A549 treated with Mapracorat at 1 μM for 4 hours (cell line): ENCODE measurements around the gene SNRPA1. TPM values are rescaled to one million over a fixed set of nuclear protein-coding genes. Genes with fewer than 3 reads are reported as not detected.

Experiments used
- total RNA-seq: library from RNA; stranded (reverse); fragments of 200-300 nt; extraction: Qiagen RNA extraction; gene quantifications from 5 replicates; pipeline ENCODE4 v1.2.3, GENCODE V29; 2022

Gene SNRPA1
- 104 to 131 TPM (median 112 TPM) in 5 replicates for total RNA-seq

DNA sequence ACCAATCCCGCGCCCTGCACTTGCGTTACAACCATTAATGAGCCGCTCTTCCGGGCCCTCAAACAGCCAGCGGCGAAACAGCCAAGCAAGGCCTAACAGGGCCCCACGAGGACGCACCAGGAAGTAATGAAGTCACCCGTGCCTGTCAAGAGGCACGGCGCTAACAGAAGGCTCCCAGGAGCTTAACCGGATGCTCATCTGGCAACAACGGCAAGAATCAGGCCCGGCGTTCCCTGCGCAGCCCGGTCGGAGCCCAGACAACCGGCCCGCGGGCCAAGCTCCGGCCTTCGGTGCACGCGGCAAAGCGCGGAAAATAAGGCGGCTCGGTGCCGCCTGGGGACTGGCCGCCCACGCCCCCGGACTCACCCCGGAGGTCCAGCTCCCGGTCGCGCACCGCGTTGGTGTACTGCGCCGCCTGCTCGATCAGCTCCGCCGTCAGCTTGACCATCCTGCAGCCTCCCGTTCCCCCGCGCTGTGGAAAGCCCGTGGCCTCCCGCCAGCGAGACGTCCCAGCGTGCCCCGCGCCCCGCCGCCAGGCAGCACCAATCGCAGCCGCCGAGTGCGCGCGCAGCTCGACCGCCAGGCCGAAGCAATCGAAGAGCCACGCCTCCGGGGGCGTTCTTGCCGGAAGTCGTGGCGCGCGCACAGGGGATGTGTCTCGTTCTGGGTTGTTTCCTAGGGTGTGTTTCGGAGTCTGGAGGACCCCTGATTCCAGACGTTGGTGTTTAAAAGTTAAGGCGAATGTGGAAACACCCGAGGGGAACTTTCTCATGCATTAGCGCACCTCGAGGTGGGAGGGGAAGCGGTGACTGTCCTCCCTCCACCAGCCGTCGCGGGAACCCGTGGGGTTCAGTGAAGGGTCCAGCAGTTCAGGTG, at the start of gene SNRPA1:
TSS of gene SNRPA1 (minus strand) at position 518 of the 876 bp plus-strand sequence. CDS start at position 448, 70 bp downstream.

DNA sequence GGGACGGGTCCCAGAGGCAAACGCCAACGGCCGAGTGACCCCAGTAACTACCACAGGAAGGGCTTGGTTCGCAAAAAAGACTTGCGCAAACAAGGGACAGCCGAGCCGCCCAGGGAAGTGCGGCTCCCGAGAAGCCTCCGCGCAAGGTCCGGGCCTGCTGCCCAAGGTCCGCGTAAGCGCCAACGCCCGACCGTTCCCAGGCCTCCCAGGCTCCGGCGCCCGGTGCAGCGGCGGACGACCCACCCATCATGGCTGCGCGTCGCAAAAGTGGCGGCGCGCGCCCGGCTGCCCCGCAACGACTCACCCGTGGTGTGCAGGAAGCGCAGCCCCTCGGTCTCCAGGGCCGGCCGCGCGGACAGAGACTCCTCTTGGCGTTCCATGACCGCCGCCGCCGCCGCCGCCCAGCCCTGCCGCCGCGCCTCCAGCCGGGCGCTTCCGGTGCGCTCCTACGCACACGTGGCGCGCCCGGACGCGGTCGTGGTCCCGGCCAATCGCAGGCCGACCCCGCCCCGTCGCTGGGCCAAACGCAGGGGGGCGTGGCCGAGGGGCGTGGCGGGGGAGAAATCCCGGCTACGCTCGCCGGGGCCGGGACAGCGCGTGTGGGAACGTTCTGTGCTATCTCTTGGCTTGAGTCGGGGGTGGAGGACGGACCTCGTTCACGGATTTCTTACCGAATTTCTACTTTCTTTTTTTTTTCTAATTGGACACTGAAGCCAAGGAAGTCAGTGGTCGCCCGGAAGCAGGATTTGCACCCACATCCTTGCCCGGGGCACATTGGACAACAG, 17.8 kb downstream of the SNRPA1 start, which contains the start of gene SELENOS:
TSS of gene SELENOS (minus strand) at position 448 of the 785 bp plus-strand sequence. CDS start at position 380, 68 bp downstream.

DNA sequence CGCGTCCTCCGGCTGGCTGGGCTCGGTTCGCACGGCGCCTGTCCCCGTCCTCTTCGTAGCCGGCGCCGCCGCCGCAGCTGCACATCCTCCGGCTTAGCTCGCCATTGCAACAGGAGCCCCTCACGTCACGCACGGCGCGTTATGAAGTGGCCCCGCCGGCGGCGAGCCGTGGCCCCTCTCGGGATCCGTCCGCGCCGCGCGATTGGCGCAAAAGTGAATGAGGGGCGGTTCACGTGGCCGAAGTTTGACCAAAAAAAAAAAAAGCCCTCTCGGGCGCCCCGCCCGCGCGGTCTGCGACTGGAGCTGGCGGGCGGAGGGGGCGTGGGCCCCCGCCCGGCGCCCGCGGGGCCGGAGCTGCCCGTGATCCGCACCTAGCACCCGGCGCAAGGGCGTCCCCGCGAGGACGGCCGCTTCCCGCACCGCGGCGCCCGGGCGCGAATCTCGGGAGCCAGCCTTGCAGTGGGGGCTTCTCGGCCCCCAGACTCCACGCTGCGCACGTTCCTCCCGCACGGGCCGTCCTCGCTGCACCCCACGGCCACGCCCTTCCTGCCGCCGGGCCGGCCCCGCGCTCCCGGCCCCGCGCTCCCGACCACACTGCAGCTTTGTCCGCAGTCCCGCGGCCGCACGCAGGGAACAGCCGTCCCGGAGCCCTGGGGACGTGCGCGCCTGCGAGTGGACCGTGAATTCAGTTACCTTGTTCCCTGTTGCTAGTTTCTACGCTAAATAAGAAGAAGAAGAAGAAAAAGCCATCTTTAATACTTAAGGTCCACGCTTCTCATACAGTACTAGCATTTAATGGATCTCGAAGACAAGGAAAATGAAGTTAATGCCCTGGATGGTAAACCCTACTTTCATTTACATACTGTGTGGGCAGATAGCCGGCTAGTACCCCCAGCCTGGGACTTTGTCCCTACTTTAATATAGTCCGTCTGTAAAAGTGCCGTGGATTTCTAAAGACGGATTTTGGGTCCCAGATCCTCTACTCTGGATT, 42.9 kb downstream of the SNRPA1 start, which contains the start of gene CHSY1:
TSS of gene CHSY1 (minus strand) at position 219 of the 991 bp plus-strand sequence. CDS start 592 bp downstream, outside the sequence.

Other genes starting within 250 kb of the SNRPA1 start
- gene CHSY1, start 43.2 kb downstream of the SNRPA1 start, total RNA-seq, result 22.5 to 27.4 TPM (median 26.0 TPM) in 5 replicates
- 155 to 169 TPM (median 161 TPM) in 5 replicates for gene SELENOS, start 17.8 kb downstream of the SNRPA1 start, total RNA-seq
- 9.0 to 12.4 TPM (median 10.4 TPM) in 5 replicates for gene PCSK6, start 194.5 kb upstream of the SNRPA1 start, total RNA-seq